SK-N-MC (cell line): ENCODE results near the gene XXYLT1.
"Not testable (repeated sequence)": the region's sequence is repeated elsewhere in the genome, so short reads cannot be mapped to it uniquely, and the experiment has no call there.

ENCODE experiments used
- DNase-seq: peaks from one replicate; pipeline ENCODE4 v3.0.0-alpha.2; 2011; ENCODE audit warnings: low read depth, low spot score
- H3K27ac ChIP-seq: fragments of 200-600 bp; sonication (generic); 2 replicates; pipeline ENCODE4 v1.5.1; 2016; ENCODE audit warnings: mixed run types
- H3K36me3 ChIP-seq: fragments of 200-600 bp; sonication (generic); 2 replicates; pipeline ENCODE4 v1.6.1; 2017; ENCODE audit warnings: antibody characterized with exemption, low read length, mixed read lengths; ENCODE audit not compliant: insufficient read depth
- H3K4me3 ChIP-seq: fragments of 200-600 bp; sonication (generic); 2 replicates; pipeline ENCODE4 v1.5.1; 2016
- H3K9ac ChIP-seq: fragments of 200-600 bp; sonication (generic); 2 replicates; pipeline ENCODE4 v1.8.0; 2017; ENCODE audit warnings: mixed run types, mixed read lengths; ENCODE audit not compliant: insufficient read length
- H3K9me3 ChIP-seq: fragments of 200-600 bp; sonication (generic); 2 replicates; pipeline ENCODE4 v1.6.1; 2017; ENCODE audit warnings: low read depth, mild to moderate bottlenecking, antibody characterized with exemption, low read length, moderate library complexity, mixed read lengths
- EZH2 ChIP-seq: fragments of 200-600 bp; sonication (generic); IDR thresholded peaks from one replicate; pipeline ENCODE4 v1.6.1; 2017; ENCODE audit warnings: antibody characterized with exemption
- FOXP2 ChIP-seq: optimal IDR thresholded peaks from 2 replicates; pipeline ENCODE3; 2011; ENCODE audit warnings: mild to moderate bottlenecking, moderate library complexity; ENCODE audit not compliant: insufficient read depth; ENCODE audit errors: extremely low read length, control extremely low read depth
- POLR2AphosphoS5 ChIP-seq: IDR thresholded peaks from 2 replicates; pipeline ENCODE4 v1.6.1; 2012; ENCODE audit warnings: mild to moderate bottlenecking, low read depth, low read length, borderline replicate concordance

The XXYLT1 gene

GRCh38 chr3:195188426-195188927, 82.5 kb downstream of the XXYLT1 start:
- no peak overlapping the region for H3K27ac ChIP-seq
- no peak overlapping the region for H3K9ac ChIP-seq
- H3K9me3 ChIP-seq, result peaks cover 14% of the 10 kb centered on the region; the same call in 1 of the 2 replicates
- no peak overlapping the region; the same call in 1 of the 2 replicates for H3K4me3 ChIP-seq
- no peak for TF ChIP-seq POLR2AphosphoS5
- TF ChIP-seq FOXP2, result no peak
- TF ChIP-seq EZH2, result no peak
- peaks cover 4% of the 10 kb centered on the region; the same call in 1 of the 2 replicates for H3K36me3 ChIP-seq
- DNase-seq, result no peak

GRCh38 chr3:195187609-195188425, 83.1 kb downstream of the XXYLT1 start:
- DNase-seq, result no peak
- Histone ChIP-seq H3K4me3 (peak overlapping the region; percentile 23), H3K27ac (peak overlapping the region; percentile 70), H3K36me3 (peaks cover 6% of the 10 kb centered on the region; the same call in 1 of the 2 replicates), H3K9ac (peak overlapping the region; percentile 27), H3K9me3 (peaks cover 14% of the 10 kb centered on the region; the same call in 1 of the 2 replicates)
- TF ChIP-seq POLR2AphosphoS5 (no peak), FOXP2 (no peak), EZH2 (no peak)

- H3K27ac ChIP-seq, DNase-seq, H3K9me3 ChIP-seq, H3K36me3 ChIP-seq, H3K9ac ChIP-seq, H3K4me3 ChIP-seq: not testable (repeated sequence)
Observed at GRCh38 chr3:195186710-195187047, 84.3 kb downstream of the XXYLT1 start.

DNA sequence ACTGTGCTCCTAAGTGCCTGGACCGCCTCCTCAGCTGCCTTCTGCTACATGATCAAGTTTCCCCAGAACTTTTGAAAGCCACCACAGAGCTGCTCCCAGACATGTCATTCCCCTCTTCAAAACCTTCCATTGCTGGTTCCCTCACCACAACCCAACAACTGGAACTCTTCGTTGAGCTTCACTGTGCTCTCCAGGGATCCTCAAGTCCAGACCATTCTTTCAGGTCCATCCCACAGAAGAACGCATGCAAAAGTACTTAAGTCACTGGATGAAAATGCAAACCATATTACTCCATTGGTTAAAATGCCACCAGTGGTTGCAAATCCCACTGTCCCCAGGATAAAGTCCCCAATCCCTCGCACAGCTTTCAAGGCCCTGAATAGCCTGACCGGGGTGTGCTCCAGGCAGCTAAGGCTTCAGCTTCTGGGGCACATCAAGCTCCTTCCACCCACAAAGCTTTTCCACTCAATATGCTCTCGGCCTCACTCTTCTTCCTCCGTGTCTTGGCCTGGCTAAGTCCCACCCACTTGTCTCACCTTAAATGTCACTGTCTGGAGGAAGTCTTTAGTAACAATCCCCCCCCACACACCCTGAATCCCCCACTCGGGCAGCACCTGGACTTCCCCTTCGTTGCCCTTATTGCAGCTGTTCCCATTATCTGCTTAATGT, 84.8 kb downstream of the XXYLT1 start:
- peak overlapping the region; percentile 97 for H3K27ac ChIP-seq
- peak overlapping the region; percentile 44 for H3K9ac ChIP-seq

DNA sequence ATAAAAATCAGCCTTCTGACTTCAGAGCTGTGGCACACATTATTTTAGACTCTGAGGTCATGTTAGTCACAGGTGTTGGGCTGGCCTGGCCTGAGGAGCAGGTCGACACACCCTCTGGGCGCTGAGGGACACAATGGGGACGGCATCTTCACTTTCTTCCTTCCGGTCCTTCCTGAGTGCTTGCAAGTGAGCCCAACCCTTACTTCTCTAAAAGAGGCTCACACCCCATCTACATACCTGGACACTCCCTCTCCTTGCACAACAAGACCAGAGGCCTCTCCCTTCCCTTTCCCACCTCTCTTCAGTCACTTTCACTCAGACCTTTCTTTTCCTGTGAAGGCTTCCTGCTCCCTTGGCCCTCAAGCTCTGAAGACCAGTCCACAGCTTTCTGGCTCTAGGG, 85.4 kb downstream of the XXYLT1 start:
- Histone ChIP-seq H3K9me3 (no peaks in the 10 kb centered on the region), H3K9ac (peak overlapping the region; percentile 44), H3K27ac (peak overlapping the region; percentile 97), H3K36me3 (peaks cover 3% of the 10 kb centered on the region; the same call in 1 of the 2 replicates), H3K4me3 (peak overlapping the region; percentile 74)
- DNase-seq, result no peak
- no peak for TF ChIP-seq EZH2
- TF ChIP-seq POLR2AphosphoS5, result no peak
- no peak for TF ChIP-seq FOXP2

More for the DNA sequence above, 84.8 kb downstream of the XXYLT1 start:
- no peak for TF ChIP-seq FOXP2
- no peak for TF ChIP-seq POLR2AphosphoS5
- TF ChIP-seq EZH2, result no peak
- H3K36me3 ChIP-seq, result peaks cover 3% of the 10 kb centered on the region; the same call in 1 of the 2 replicates
- DNase-seq, result no peak
- H3K4me3 ChIP-seq, result no peak overlapping the region
- no peaks in the 10 kb centered on the region for H3K9me3 ChIP-seq

DNA sequence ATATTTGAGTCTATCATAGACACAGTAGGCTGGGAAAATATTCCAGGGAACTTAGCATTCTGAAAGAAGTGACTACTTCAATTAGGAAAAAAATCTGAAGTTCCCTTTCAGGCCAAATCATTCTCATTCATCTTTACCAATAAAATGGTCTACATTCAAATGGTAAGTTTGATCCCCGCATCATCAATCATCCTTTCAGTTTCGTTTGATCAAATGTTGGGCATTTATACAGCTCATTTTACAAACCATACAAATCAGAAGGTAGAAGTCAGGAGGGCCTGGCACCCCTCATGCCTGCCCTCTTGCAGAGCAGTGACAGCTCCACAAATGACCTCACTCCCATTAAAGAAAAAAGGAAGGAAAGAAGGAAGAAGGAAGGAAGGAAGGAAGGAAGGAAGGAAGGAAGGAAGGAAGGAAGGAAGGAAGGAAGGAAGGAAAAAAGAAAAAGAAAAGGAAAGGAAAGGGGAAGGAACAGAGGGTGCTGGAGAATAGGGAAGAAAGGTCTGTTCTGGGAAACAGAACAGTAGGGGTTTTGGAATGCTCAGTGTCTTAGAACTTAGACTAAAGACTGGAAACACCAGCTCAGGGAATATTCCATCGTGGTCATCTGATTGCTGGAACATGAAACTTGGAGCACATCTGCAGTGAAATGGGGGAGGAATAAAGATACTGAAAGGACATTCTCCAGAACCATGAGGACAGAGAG, 86.1 kb downstream of the XXYLT1 start:
- no peaks in the 10 kb centered on the region for H3K9me3 ChIP-seq
- H3K27ac ChIP-seq, result peak overlapping the region; percentile 97
- H3K36me3 ChIP-seq, result peaks cover 3% of the 10 kb centered on the region; the same call in 1 of the 2 replicates
- H3K9ac ChIP-seq, result peak overlapping the region; percentile 76
- peak overlapping the region; percentile 74 for H3K4me3 ChIP-seq
- TF ChIP-seq POLR2AphosphoS5, result peak; percentile 35; the same call in 1 of the 2 replicates
- no peak for TF ChIP-seq EZH2
- peak; percentile 92 for DNase-seq

DNA sequence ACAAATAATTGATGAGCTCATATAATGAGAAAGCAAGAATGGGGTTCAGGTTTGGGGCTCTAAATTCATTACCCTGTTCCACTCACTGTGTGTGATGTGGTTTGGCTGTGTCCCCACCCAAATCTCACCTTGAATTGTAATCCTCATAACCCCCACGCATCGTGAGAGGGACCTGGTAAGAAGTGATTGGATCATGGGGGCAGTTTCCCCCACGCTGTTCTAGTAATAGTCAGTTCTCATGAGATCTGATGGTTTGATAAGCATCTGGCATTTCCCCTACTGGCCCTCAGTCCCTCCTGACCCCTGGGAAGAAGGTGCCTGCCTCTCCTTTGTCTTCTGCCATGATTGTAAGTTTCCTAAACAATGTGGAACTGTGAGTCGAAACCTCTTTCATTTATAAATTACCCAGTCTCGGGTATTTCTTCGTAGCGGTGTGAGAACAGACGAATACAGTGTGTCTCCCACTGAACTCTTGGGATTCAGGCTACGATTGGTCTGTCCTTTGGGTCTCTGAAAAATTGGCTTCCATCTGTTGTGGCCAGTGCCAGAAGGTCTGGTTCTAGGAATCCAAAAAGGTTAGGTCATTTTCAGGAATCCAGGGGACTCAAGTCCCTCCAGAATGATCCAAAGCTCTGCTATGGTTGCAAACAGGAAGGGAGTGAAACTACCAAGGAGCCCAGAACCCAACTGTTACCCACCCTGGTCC, 87.7 kb downstream of the XXYLT1 start:
- Histone ChIP-seq H3K36me3 (peaks cover 3% of the 10 kb centered on the region; the same call in 1 of the 2 replicates), H3K9me3 (no peaks in the 10 kb centered on the region), H3K9ac (peak overlapping the region; percentile 76), H3K27ac (peak overlapping the region; percentile 97), H3K4me3 (peak overlapping the region; percentile 74)
- no peak for DNase-seq
- TF ChIP-seq FOXP2, result no peak
- TF ChIP-seq EZH2, result no peak
- TF ChIP-seq POLR2AphosphoS5, result no peak
